ENCODE data around the gene HOXC4.
A peak's percentile ranks its signal among the peaks of the same experiment; 100 is the strongest.

The HOXC4 gene

GRCh38 chr12:54016051-54016450 lies 37.6 kb upstream of the HOXC4 start:
- no peak for DNase-seq (ENCODE audit: low read depth in 3 of 3)

- DNase-seq (ENCODE audit: low read depth in 3 of 3) = no peak
These were observed 37.1 kb upstream of the HOXC4 start for GRCh38 chr12:54016478-54016964.

- no peak for DNase-seq (ENCODE audit: low read depth in 3 of 3)
These were observed 36.4 kb upstream of the HOXC4 start for GRCh38 chr12:54017027-54017788.

- peak; percentile 35 to 69 (median 45) for DNase-seq (ENCODE audit: low read depth in 3 of 3)
These were observed 35.7 kb upstream of the HOXC4 start for GRCh38 chr12:54017878-54018467.

- no peak for DNase-seq (ENCODE audit: low read depth in 3 of 3)
These were observed 35.1 kb upstream of the HOXC4 start for GRCh38 chr12:54018468-54018984.

GRCh38 chr12:54019091-54019811 lies 34.4 kb upstream of the HOXC4 start:
- no peak for DNase-seq (ENCODE audit: low read depth in 3 of 3)

- DNase-seq (ENCODE audit: low read depth in 3 of 3) = no peak
These were observed 33.6 kb upstream of the HOXC4 start for GRCh38 chr12:54019924-54020590.

GRCh38 chr12:54020591-54021405 lies 32.8 kb upstream of the HOXC4 start:
- DNase-seq (ENCODE audit: low read depth in 3 of 3) = no peak

GRCh38 chr12:54021432-54022013 lies 32.1 kb upstream of the HOXC4 start:
- DNase-seq (ENCODE audit: low read depth in 3 of 3) = no peak

GRCh38 chr12:54022960-54023884 lies 30.4 kb upstream of the HOXC4 start:
- DNase-seq (ENCODE audit: low read depth in 3 of 3) = no peak

- DNase-seq (ENCODE audit: low read depth in 3 of 3) = no peak
These were observed 29.5 kb upstream of the HOXC4 start for GRCh38 chr12:54024127-54024526.

- no peak for DNase-seq (ENCODE audit: low read depth in 3 of 3)
These were observed 28.9 kb upstream of the HOXC4 start for GRCh38 chr12:54024581-54025305.

GRCh38 chr12:54025499-54026405 lies 27.9 kb upstream of the HOXC4 start:
- DNase-seq (ENCODE audit: low read depth in 3 of 3) = no peak

- no peak for DNase-seq (ENCODE audit: low read depth in 3 of 3)
These were observed 26.8 kb upstream of the HOXC4 start for GRCh38 chr12:54026640-54027441.

- DNase-seq (ENCODE audit: low read depth in 3 of 3) = no peak
These were observed 26.2 kb upstream of the HOXC4 start for GRCh38 chr12:54027442-54027786.

GRCh38 chr12:54028314-54029201 lies 25.1 kb upstream of the HOXC4 start, which contains the start of gene HOXC6:
Gene HOXC6 (plus strand): TSS chr12:54028440. CDS start chr12:54028522, 82 bp downstream.
- DNase-seq (ENCODE audit: low read depth in 3 of 3) = no peak
